GM12878 (cell line): Measurements from ENCODE around the gene HOGA1. TPM values are rescaled to one million over a fixed set of nuclear protein-coding genes. Genes with fewer than 3 reads are reported as not detected.
"Not testable (repeated sequence)": the region's sequence is repeated elsewhere in the genome, so short reads cannot be mapped to it uniquely, and the experiment has no call there.

ENCODE experiments used
- ATAC-seq: fragments of 200-7000 bp; cut with Tn5 transposase; 3 replicates; pipeline ENCODE4 v1.9.1; 2020; ENCODE audit warnings: mild to moderate bottlenecking, moderate library complexity
- BruUV-seq: library from RNA; stranded (reverse); fragments of 400-500 nt; replicated peaks from 2 replicates; lab custom pipeline; 2021; lab: Mats Ljungman, UMichigan
- CTCF ChIA-PET: fragments of 300-600 bp; sonication (Branson Sonifier 250); formaldehyde crosslinking; extraction: SDS; loops from one replicate; lab custom pipeline; 2021; ENCODE audit warnings: inconsistent platforms; lab: Yijun Ruan, JAX
- POLR2A ChIA-PET: fragments of 350-600 bp; formaldehyde crosslinking; extraction: SDS; loops from one replicate; lab custom pipeline; 2021; ENCODE audit warnings: inconsistent platforms; lab: Charles Lee
- RAD21 ChIA-PET: fragments of 300-600 bp; sonication (Branson Sonifier 250); formaldehyde crosslinking; loops from one replicate; lab custom pipeline; 2023; ENCODE audit warnings: antibody characterized with exemption; ENCODE audit not compliant: unreplicated experiment; lab: Charles Lee
- SMC1A ChIA-PET: fragments of 300-600 bp; sonication (Branson Sonifier 250); formaldehyde crosslinking; loops from one replicate; lab custom pipeline; 2023; ENCODE audit not compliant: unreplicated experiment, uncharacterized antibody; lab: Charles Lee
- DNase-seq: peaks from one replicate; pipeline ENCODE4 v3.0.0-alpha.2; 2011; ENCODE audit warnings: low read depth, low spot score
- FAIRE-seq: peaks from 3 replicates; lab custom pipeline; 2011; peaks lifted over from hg19 to GRCh38; lab: Jason Lieb, UNC
- H2AFZ ChIP-seq: 2 replicates; pipeline ENCODE4 v1.6.0; 2011; ENCODE audit warnings: low read depth, low read length, control low read depth; ENCODE audit not compliant: control insufficient read depth
- H3K27ac ChIP-seq: 2 replicates; pipeline ENCODE4 v1.5.1; 2011; ENCODE audit warnings: control low read depth; ENCODE audit not compliant: control insufficient read depth, insufficient read depth
- H3K27me3 ChIP-seq, 2 experiments: replicated peaks in 1 of 2; 2 replicates each; pipeline versions ENCODE4 v1.6.0 to v1.6.1; 2011; ENCODE audit warnings: low read length in 1 of 2; ENCODE audit not compliant: control insufficient read depth in 2 of 2, insufficient read depth in 2 of 2
- H3K36me3 ChIP-seq, 2 experiments: 2 replicates each; pipeline ENCODE4 v1.5.1; 2011; ENCODE audit warnings: low read length in 1 of 2; ENCODE audit not compliant: control insufficient read depth in 2 of 2, insufficient read depth in 2 of 2
- H3K4me1 ChIP-seq: 2 replicates; pipeline ENCODE4 v1.6.1; 2011; ENCODE audit warnings: mild to moderate bottlenecking, low read length, moderate library complexity, mixed read lengths; ENCODE audit not compliant: control insufficient read depth, insufficient read depth
- H3K4me2 ChIP-seq: 2 replicates; pipeline ENCODE4 v1.6.0; 2011; ENCODE audit warnings: control low read depth; ENCODE audit not compliant: control insufficient read depth, insufficient read depth
- H3K4me3 ChIP-seq: fragments of 200-600 bp; sonication (generic); 2 replicates; pipeline ENCODE4 v1.5.1; 2016
- H3K79me2 ChIP-seq: 2 replicates; pipeline ENCODE4 v1.6.0; 2011; ENCODE audit warnings: low read length; ENCODE audit not compliant: control insufficient read depth, insufficient read depth
- H3K9ac ChIP-seq: 2 replicates; pipeline ENCODE4 v1.8.0; 2011; ENCODE audit warnings: low read length, control low read depth, mixed read lengths; ENCODE audit not compliant: control insufficient read depth, insufficient read depth
- H3K9me3 ChIP-seq: replicated peaks from 3 replicates; pipeline ENCODE4 v1.5.1; 2011; ENCODE audit warnings: mild to moderate bottlenecking, low read length; ENCODE audit not compliant: control insufficient read depth, insufficient read depth
- H4K20me1 ChIP-seq: 2 replicates; pipeline ENCODE4 v1.6.0; 2011; ENCODE audit not compliant: control insufficient read depth, insufficient read depth
- CREM ChIP-seq: IDR thresholded peaks from 2 replicates; pipeline ENCODE4 v1.6.1; 2014; ENCODE audit warnings: antibody characterized with exemption, low read depth
- FOXM1 ChIP-seq: IDR thresholded peaks from 2 replicates; pipeline ENCODE4 v1.6.1; 2012; ENCODE audit warnings: low read depth, mild to moderate bottlenecking, inconsistent platforms, low read length, moderate library complexity
- MTA2 ChIP-seq: fragments of 450-650 bp; IDR thresholded peaks from 2 replicates; pipeline ENCODE4 v1.6.1; 2016; ENCODE audit warnings: low read depth, mild to moderate bottlenecking, moderate library complexity
- RAD21 ChIP-seq: IDR thresholded peaks from 2 replicates; pipeline ENCODE4 v1.6.1; 2011; ENCODE audit warnings: mild to moderate bottlenecking, low read depth, low read length, moderate library complexity; ENCODE audit not compliant: insufficient read depth
- SMARCA5 ChIP-seq: fragments of 450-650 bp; IDR thresholded peaks from 2 replicates; pipeline ENCODE4 v1.6.1; 2017; ENCODE audit warnings: mild to moderate bottlenecking
- SMC3 ChIP-seq: IDR thresholded peaks from 2 replicates; pipeline ENCODE4 v1.6.1; 2011; ENCODE audit warnings: low read length, improper control_type of control experiment, borderline replicate concordance
- TAF1 ChIP-seq: IDR thresholded peaks from 2 replicates; pipeline ENCODE4 v1.6.1; 2011; ENCODE audit warnings: mild to moderate bottlenecking, low read depth, low read length, borderline replicate concordance
- YY1 ChIP-seq: IDR thresholded peaks from 2 replicates; pipeline ENCODE4 v1.6.1; 2011; ENCODE audit warnings: low read depth, mild to moderate bottlenecking, low read length
- WGBS: methylation state at CpG from one replicate; pipeline ENCODE4 v1.1.6; 2016; ENCODE audit warnings: low lambda C conversion rate; ENCODE audit not compliant: insufficient replicate concordance, insufficient coverage; ENCODE audit errors: missing lambda C conversion rate; 5-methylcytosine and 5-hydroxymethylcytosine counted together
- in situ Hi-C: fragments of 300-500 bp; cut with MboI; formaldehyde crosslinking; loops from 9 replicates; pipeline ENCODE4 v1.14.3; 2018; ENCODE audit warnings: mixed read lengths
- intact Hi-C: fragments of 100-400 bp; cut with micrococcal nuclease; formaldehyde crosslinking; loops from one replicate; pipeline ENCODE4 v1.14.2; 2022; ENCODE audit not compliant: unreplicated experiment
- polyA plus RNA-seq, 11 experiments: library from polyadenylated mRNA; depleted of rRNA in 4 of 11; unstranded in 6 of 11; stranded (reverse) in 5 of 11; fragments of >200 nt; fragmentation: Nextera tagmentation in 4 of 11; fragmentation: Illumina TruSeq in 1 of 11; extraction: Ambion mirVana in 4 of 11; extraction: Trizol in 1 of 11; gene quantifications; 1 replicate in 1 of 11; 2 replicates in 10 of 11; pipeline versions ENCODE4 v1.2.1 to v1.2.3, GENCODE V29; 2011 to 2016; ENCODE audit warnings: inconsistent platforms in 2 of 11, missing spikeins in 2 of 11, low read depth in 1 of 11
- total RNA-seq, 4 experiments: library from RNA; depleted of rRNA in 3 of 4; stranded (reverse); fragments of >200 nt in 3 of 4; fragmentation: Illumina TruSeq in 1 of 4; extraction: Trizol in 1 of 4; gene quantifications; 2 replicates each; pipeline versions ENCODE4 v1.2.1 to v1.2.3, GENCODE V29; 2013 to 2021
- TF ChIP-seq, protein P1 (sequence below), 3 experiments: IDR thresholded peaks in 2 of 3; conservative IDR thresholded peaks in 1 of 3; 2 replicates each; pipeline ENCODE4 v1.5.1; 2011; ENCODE audit warnings: low read depth in 3 of 3, low read length in 3 of 3, mild to moderate bottlenecking in 3 of 3, control low read depth in 2 of 3, moderate library complexity in 2 of 3, inconsistent platforms in 1 of 3, mixed read lengths in 1 of 3; ENCODE audit not compliant: control insufficient read depth in 2 of 3, insufficient read depth in 1 of 3; ENCODE audit errors: extremely low read depth in 1 of 3

The HOGA1 gene
- total and polyA plus RNA-seq, 10 of the 15 experiments (the other 5 are each of a cell fraction or from before 2014, with no cell fraction given) = 0.01 to 0.19 (median 0.06) TPM; not detected in 6

- peak; percentile 26 for DNase-seq
- CTCF ChIA-PET = interaction anchor here (0.6 to 5.9 kb wide), 30 partner anchors 8 to 1537 kb away, joined by 3 to 62 read pairs (median 4); partner anchors contain the start of genes ANKRD2 and RRP12
- peak overlapping the region; percentile 33 for H2AFZ ChIP-seq
Measured at GRCh38 chr10:97553575-97554031, 30.6 kb upstream of the HOGA1 start.

GRCh38 chr10:97554336-97554735, 29.9 kb upstream of the HOGA1 start:
- 93% methylated on average over 5 of the region's 5 CpGs for WGBS
- H3K4me1 ChIP-seq = peaks cover 18% of the 10 kb centered on the region
- H3K79me2 ChIP-seq, BruUV-seq, H4K20me1 ChIP-seq, FAIRE-seq, H2AFZ ChIP-seq, in situ Hi-C loops, DNase-seq, H3K9me3 ChIP-seq, intact Hi-C loops, H3K36me3 ChIP-seq, ATAC-seq, H3K4me3 ChIP-seq, H3K9ac ChIP-seq, H3K27me3 ChIP-seq, H3K4me2 ChIP-seq, H3K27ac ChIP-seq, POLR2A ChIA-PET: not testable (repeated sequence)
- SMC1A ChIA-PET = interaction anchor here (0.7 to 1.9 kb wide), 7 partner anchors 16 to 320 kb away, joined by 3 to 7 read pairs (median 3); partner anchors contain the start of gene ZFYVE27
- CTCF ChIA-PET = interaction anchor here (0.8 to 5.9 kb wide), 23 partner anchors 8 to 1537 kb away, joined by 3 to 62 read pairs (median 4); partner anchors contain the start of genes ANKRD2 and RRP12
- RAD21 ChIA-PET = interaction anchor here (0.6 to 1.8 kb wide), 8 partner anchors 11 to 148 kb away, joined by 3 to 13 read pairs (median 4); no protein-coding TSS in a partner anchor

More at GRCh38 chr10:97553575-97554031, 30.6 kb upstream of the HOGA1 start:
- no peaks in the 10 kb centered on the region for H4K20me1 ChIP-seq
- TF ChIP-seq YY1 (peak; percentile 45; the same call in 1 of the 2 replicates), TAF1 (no peak), MTA2 (no peak), FOXM1 (no peak), RAD21 (peak; percentile 78), SMARCA5 (peak; percentile 49; the same call in 1 of the 2 replicates), SMC3 (peak; percentile 72; the same call in 1 of the 2 replicates), CREM (0 out of 2 replicates have a peak, but pooled peaks have one; percentile 39)
- TF ChIP-seq, protein P1, sequence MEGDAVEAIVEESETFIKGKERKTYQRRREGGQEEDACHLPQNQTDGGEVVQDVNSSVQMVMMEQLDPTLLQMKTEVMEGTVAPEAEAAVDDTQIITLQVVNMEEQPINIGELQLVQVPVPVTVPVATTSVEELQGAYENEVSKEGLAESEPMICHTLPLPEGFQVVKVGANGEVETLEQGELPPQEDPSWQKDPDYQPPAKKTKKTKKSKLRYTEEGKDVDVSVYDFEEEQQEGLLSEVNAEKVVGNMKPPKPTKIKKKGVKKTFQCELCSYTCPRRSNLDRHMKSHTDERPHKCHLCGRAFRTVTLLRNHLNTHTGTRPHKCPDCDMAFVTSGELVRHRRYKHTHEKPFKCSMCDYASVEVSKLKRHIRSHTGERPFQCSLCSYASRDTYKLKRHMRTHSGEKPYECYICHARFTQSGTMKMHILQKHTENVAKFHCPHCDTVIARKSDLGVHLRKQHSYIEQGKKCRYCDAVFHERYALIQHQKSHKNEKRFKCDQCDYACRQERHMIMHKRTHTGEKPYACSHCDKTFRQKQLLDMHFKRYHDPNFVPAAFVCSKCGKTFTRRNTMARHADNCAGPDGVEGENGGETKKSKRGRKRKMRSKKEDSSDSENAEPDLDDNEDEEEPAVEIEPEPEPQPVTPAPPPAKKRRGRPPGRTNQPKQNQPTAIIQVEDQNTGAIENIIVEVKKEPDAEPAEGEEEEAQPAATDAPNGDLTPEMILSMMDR (IDR thresholded peaks at IDR 0.05 in 2 of 3, conservative IDR thresholded peaks at IDR 0.05 in 1 of 3; ENCODE audit: control insufficient read depth in 2 of 3, extremely low read depth in 1 of 3, insufficient read depth in 1 of 3, low read depth in 3 of 3, low read length in 3 of 3) = peak; percentile 80 to 94 (median 89)
- H3K4me3 ChIP-seq = no peak overlapping the region
- H3K4me1 ChIP-seq = peaks cover 18% of the 10 kb centered on the region
- no peaks in the 10 kb centered on the region for H3K79me2 ChIP-seq
- peak; percentile 95 for FAIRE-seq
- in situ Hi-C loops (no loop called here), intact Hi-C loops (loop anchor here (1.0 to 2.0 kb wide), 3 partner anchors 19 to 146 kb away; no protein-coding TSS in a partner anchor)
- ChIA-PET POLR2A (interaction anchor here (0.6 to 0.7 kb wide), 3 partner anchors 66 to 113 kb away, joined by 3 to 4 read pairs (median 4); no protein-coding TSS in a partner anchor), SMC1A (interaction anchor here (0.7 to 1.6 kb wide), 6 partner anchors 16 to 183 kb away, joined by 3 to 7 read pairs (median 4); partner anchors contain the start of gene ZFYVE27), RAD21 (interaction anchor here (0.6 to 1.8 kb wide), 8 partner anchors 20 to 124 kb away, joined by 3 to 13 read pairs (median 4); no protein-coding TSS in a partner anchor)
- ATAC-seq = peak; percentile 98
- H3K4me2 ChIP-seq = no peak overlapping the region
- H3K9ac ChIP-seq = no peak overlapping the region
- H3K27ac ChIP-seq = no peak overlapping the region
- no peaks in the 10 kb centered on the region; the same call in 1 of the 3 replicates for H3K9me3 ChIP-seq
- BruUV-seq = no TSS peak
- 26% methylated on average over 6 of the region's 6 CpGs for WGBS
- no peaks in the 10 kb centered on the region for H3K36me3 ChIP-seq
- no peaks in the 10 kb centered on the region for H3K27me3 ChIP-seq
